Keratinocyte (primary cell): ENCODE measurements around the gene EMX1. TPM values are rescaled to one million over a fixed set of nuclear protein-coding genes. Genes with fewer than 3 reads are reported as not detected.

Experiments used
- DNase-seq: peaks from one replicate; pipeline ENCODE4 v3.0.0-alpha.2; 2011; ENCODE audit warnings: low read depth, missing footprints, low spot score
- FAIRE-seq: peaks from 2 replicates; lab custom pipeline; 2011; peaks lifted over from hg19 to GRCh38; lab: Jason Lieb, UNC
- H2AFZ ChIP-seq: 2 replicates; pipeline ENCODE4 v1.6.0; 2012; ENCODE audit warnings: low read length, control low read depth, inconsistent platforms; ENCODE audit not compliant: control insufficient read depth
- H3K27ac ChIP-seq: 2 replicates; pipeline ENCODE4 v1.5.1; 2011; ENCODE audit warnings: low read length; ENCODE audit not compliant: control insufficient read depth, insufficient read depth
- H3K27me3 ChIP-seq: 3 replicates; pipeline ENCODE4 v1.6.0; 2011; ENCODE audit warnings: low read length; ENCODE audit not compliant: control insufficient read depth, insufficient read depth; ENCODE audit errors: extremely low read depth
- H3K36me3 ChIP-seq, 2 experiments: 2 replicates in 1 of 2; 3 replicates in 1 of 2; pipeline ENCODE4 v1.5.1; 2011; ENCODE audit warnings: low read length in 2 of 2, mild to moderate bottlenecking in 1 of 2; ENCODE audit not compliant: control insufficient read depth in 2 of 2, insufficient read depth in 2 of 2; ENCODE audit errors: extremely low read depth in 1 of 2
- H3K4me1 ChIP-seq: 3 replicates; pipeline ENCODE4 v1.5.1; 2011; ENCODE audit warnings: low read length; ENCODE audit not compliant: control insufficient read depth, insufficient read depth; ENCODE audit errors: extremely low read depth
- H3K4me2 ChIP-seq: 3 replicates; pipeline ENCODE4 v1.6.0; 2011; ENCODE audit warnings: low read depth, low read length; ENCODE audit not compliant: control insufficient read depth, insufficient read depth; ENCODE audit errors: extremely low read depth
- H3K4me3 ChIP-seq, 3 experiments: fragments of 200-600 bp in 1 of 3; sonication (generic) in 1 of 3; 2 replicates in 2 of 3; 3 replicates in 1 of 3; pipeline ENCODE4 v1.5.1; 2011 to 2016; ENCODE audit warnings: low read length in 3 of 3, mild to moderate bottlenecking in 3 of 3, control low read depth in 2 of 3, inconsistent platforms in 1 of 3, low read depth in 1 of 3, mixed read lengths in 1 of 3, mixed run types in 1 of 3, moderate library complexity in 1 of 3; ENCODE audit not compliant: control insufficient read depth in 2 of 3, insufficient read depth in 2 of 3; ENCODE audit errors: extremely low read depth in 1 of 3
- H3K79me2 ChIP-seq: 2 replicates; pipeline ENCODE4 v1.6.0; 2012; ENCODE audit warnings: low read length; ENCODE audit not compliant: control insufficient read depth, insufficient read depth
- H3K9ac ChIP-seq: 3 replicates; pipeline ENCODE4 v1.6.0; 2011; ENCODE audit warnings: low read length; ENCODE audit not compliant: control insufficient read depth, insufficient read depth; ENCODE audit errors: extremely low read depth
- H3K9me1 ChIP-seq: 3 replicates; pipeline ENCODE4 v1.6.0; 2011; ENCODE audit warnings: low read length; ENCODE audit not compliant: control insufficient read depth, insufficient read depth; ENCODE audit errors: extremely low read depth
- H3K9me3 ChIP-seq: 2 replicates; pipeline ENCODE4 v1.5.1; 2012; ENCODE audit warnings: low read depth, low read length; ENCODE audit not compliant: control insufficient read depth
- H4K20me1 ChIP-seq: 3 replicates; pipeline ENCODE4 v1.6.0; 2011; ENCODE audit warnings: low read length; ENCODE audit not compliant: control insufficient read depth, insufficient read depth; ENCODE audit errors: extremely low read depth
- EZH2 ChIP-seq: IDR thresholded peaks from one replicate; pipeline ENCODE4 v1.6.1; 2012; ENCODE audit warnings: inconsistent platforms, mild to moderate bottlenecking, low read length, moderate library complexity
- dilution Hi-C: fragments of 300-500 bp; cut with MboI; formaldehyde crosslinking; loops from one replicate; pipeline ENCODE4 v1.7.0; 2020; ENCODE audit warnings: low sequenced_read_pairs; ENCODE audit not compliant: extremely low pct_ligation_motif_present
- polyA plus RNA-seq, 5 experiments: library from polyadenylated mRNA; depleted of rRNA in 3 of 5; stranded (reverse) in 3 of 5; stranded (forward) in 1 of 5; unstranded in 1 of 5; fragments of >200 nt; gene quantifications; 1 replicate in 1 of 5; 2 replicates in 3 of 5; 3 replicates in 1 of 5; pipeline versions ENCODE4 v1.2.1 to v1.2.3, GENCODE V29; 2011 to 2012; ENCODE audit warnings: missing spikeins in 2 of 5, low read depth in 1 of 5, low replicate concordance in 1 of 5
- TF ChIP-seq, protein P1 (sequence below), 3 experiments: IDR thresholded peaks in 1 of 3; conservative IDR thresholded peaks in 1 of 3; optimal IDR thresholded peaks in 1 of 3; 2 replicates in 2 of 3; 3 replicates in 1 of 3; pipeline versions ENCODE3 to v1.5.1; 2011; ENCODE audit warnings: low read length in 3 of 3, mild to moderate bottlenecking in 3 of 3, moderate library complexity in 2 of 3, control low read depth in 1 of 3, inconsistent platforms in 1 of 3; ENCODE audit not compliant: insufficient read depth in 2 of 3; ENCODE audit errors: extremely low read depth in 1 of 3

Gene EMX1
- polyA plus RNA-seq, 1 donor (not counting 4 experiments of a cell fraction or from before 2014, with no cell fraction given): not detected

DNA sequence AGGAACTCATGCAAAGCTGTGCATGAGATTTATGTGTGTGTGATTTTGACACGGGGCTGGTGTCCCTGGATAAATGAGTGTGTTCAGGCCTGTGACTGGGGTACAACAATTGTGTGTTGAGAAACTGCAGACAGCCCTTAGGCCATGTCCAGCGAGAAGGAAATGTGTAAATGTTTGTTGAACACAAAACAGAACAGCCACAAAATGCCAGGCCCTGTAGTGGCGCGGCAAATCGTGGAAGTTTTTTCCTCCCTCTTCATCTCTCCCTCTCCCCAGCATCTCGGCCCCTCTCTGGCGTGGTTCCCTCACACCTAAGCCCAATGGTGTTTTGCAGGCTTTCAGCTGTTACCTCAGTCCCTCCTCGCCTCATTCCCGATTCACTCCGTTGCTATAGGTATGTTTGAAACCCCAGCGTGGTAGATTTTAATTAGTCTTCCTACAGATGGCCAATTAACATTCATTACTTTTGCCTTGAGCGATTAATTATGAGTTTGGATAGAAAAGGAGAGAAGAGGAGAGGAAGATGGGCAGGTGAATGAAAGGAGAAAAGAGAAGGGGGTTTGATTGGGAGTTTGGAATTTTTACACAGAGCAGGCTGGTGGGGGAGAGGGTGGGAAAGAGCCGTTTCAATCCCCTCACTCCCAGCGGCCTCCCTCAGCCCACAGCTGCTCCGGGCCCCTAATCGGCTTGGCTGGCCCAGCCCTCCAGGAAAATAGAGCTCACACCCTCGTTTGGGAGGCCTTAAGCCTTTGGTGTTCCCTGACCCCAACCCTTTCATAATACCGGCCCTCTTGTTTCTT is 19.3 kb upstream of the EMX1 start:
- dilution Hi-C loops: no loop called here
- Histone ChIP-seq H3K27me3 (peaks cover 29% of the 10 kb centered on the region), H3K79me2 (no peaks in the 10 kb centered on the region), H4K20me1 (peaks cover 2% of the 10 kb centered on the region), H3K9me1 (no peaks in the 10 kb centered on the region), H2AFZ (no peak overlapping the region), H3K9me3 (no peaks in the 10 kb centered on the region), H3K4me3 (no peak overlapping the region), H3K4me1 (peaks cover 30% of the 10 kb centered on the region), H3K36me3 (no peaks in the 10 kb centered on the region), H3K4me2 (no peak overlapping the region), H3K27ac (no peak overlapping the region), H3K9ac (no peak overlapping the region)
- TF ChIP-seq EZH2: no peak
- TF ChIP-seq, protein P1, sequence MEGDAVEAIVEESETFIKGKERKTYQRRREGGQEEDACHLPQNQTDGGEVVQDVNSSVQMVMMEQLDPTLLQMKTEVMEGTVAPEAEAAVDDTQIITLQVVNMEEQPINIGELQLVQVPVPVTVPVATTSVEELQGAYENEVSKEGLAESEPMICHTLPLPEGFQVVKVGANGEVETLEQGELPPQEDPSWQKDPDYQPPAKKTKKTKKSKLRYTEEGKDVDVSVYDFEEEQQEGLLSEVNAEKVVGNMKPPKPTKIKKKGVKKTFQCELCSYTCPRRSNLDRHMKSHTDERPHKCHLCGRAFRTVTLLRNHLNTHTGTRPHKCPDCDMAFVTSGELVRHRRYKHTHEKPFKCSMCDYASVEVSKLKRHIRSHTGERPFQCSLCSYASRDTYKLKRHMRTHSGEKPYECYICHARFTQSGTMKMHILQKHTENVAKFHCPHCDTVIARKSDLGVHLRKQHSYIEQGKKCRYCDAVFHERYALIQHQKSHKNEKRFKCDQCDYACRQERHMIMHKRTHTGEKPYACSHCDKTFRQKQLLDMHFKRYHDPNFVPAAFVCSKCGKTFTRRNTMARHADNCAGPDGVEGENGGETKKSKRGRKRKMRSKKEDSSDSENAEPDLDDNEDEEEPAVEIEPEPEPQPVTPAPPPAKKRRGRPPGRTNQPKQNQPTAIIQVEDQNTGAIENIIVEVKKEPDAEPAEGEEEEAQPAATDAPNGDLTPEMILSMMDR (optimal IDR thresholded peaks at IDR 0.05 in 1 of 3, IDR thresholded peaks at IDR 0.05 in 1 of 3, conservative IDR thresholded peaks at IDR 0.05 in 1 of 3; ENCODE audit: extremely low read depth in 1 of 3, insufficient read depth in 2 of 3, low read length in 3 of 3): no peak
- FAIRE-seq: no peak
- no peak for DNase-seq

DNA sequence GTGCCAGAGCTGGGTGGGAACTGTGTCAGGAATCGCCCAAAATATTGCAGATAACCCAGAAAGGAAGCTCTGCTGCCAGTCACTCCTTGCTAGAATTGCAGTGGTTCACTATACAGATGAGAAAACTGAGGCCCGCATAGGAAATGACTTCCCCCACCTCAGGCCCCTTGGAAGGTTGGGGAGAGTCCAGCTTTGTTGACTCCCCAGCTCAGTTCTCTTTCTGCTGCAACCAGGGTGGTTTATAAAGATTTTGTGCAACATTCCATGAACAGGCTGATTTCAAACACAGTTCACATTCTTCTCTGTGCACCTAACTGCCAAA is 18.8 kb upstream of the EMX1 start:
- H3K27me3 ChIP-seq: peaks cover 33% of the 10 kb centered on the region
- FAIRE-seq (no peak), DNase-seq (no peak)
- H3K9me3 ChIP-seq: no peaks in the 10 kb centered on the region
- no peak overlapping the region for H3K9ac ChIP-seq
- H3K79me2 ChIP-seq: no peaks in the 10 kb centered on the region
- H2AFZ ChIP-seq: no peak overlapping the region
- no peak overlapping the region for H3K4me3 ChIP-seq
- H3K4me2 ChIP-seq: no peak overlapping the region
- H3K4me1 ChIP-seq: peaks cover 30% of the 10 kb centered on the region
- H4K20me1 ChIP-seq: peaks cover 2% of the 10 kb centered on the region
- dilution Hi-C loops: no loop called here
- TF ChIP-seq, protein P1 (optimal IDR thresholded peaks at IDR 0.05 in 1 of 3, IDR thresholded peaks at IDR 0.05 in 1 of 3, conservative IDR thresholded peaks at IDR 0.05 in 1 of 3; ENCODE audit: extremely low read depth in 1 of 3, insufficient read depth in 2 of 3, low read length in 3 of 3): no peak
- TF ChIP-seq EZH2: no peak
- no peak overlapping the region for H3K27ac ChIP-seq
- H3K9me1 ChIP-seq: no peaks in the 10 kb centered on the region
- H3K36me3 ChIP-seq: no peaks in the 10 kb centered on the region
